ENCODE data around the gene TGFB2.

DNA sequence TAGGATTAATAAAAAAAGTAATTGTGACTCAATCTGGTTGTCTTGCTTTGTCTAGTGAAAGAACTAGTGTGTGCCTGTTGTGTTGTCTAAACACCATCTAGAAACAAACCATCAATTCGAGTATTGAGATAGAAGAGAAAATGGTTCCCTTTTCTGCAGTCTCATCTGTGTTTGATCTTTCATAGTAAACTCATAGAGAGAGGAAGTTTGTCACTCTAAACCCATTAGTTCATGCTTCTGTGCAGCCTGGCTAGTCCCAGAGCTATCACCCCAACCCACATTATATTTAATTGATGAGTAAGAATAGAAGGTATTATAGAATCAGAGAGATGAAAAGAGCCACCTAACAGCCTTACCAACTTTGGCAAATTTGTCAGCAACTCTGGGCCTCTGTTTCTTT, 99.5 kb downstream of the TGFB2 start:
- TF ChIP-seq POLR2A (IDR thresholded peaks at IDR 0.05): no peak
- TF ChIP-seq, protein P1, sequence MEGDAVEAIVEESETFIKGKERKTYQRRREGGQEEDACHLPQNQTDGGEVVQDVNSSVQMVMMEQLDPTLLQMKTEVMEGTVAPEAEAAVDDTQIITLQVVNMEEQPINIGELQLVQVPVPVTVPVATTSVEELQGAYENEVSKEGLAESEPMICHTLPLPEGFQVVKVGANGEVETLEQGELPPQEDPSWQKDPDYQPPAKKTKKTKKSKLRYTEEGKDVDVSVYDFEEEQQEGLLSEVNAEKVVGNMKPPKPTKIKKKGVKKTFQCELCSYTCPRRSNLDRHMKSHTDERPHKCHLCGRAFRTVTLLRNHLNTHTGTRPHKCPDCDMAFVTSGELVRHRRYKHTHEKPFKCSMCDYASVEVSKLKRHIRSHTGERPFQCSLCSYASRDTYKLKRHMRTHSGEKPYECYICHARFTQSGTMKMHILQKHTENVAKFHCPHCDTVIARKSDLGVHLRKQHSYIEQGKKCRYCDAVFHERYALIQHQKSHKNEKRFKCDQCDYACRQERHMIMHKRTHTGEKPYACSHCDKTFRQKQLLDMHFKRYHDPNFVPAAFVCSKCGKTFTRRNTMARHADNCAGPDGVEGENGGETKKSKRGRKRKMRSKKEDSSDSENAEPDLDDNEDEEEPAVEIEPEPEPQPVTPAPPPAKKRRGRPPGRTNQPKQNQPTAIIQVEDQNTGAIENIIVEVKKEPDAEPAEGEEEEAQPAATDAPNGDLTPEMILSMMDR (IDR thresholded peaks at IDR 0.05 in 4 of 5, conservative IDR thresholded peaks at IDR 0.05 in 1 of 5): no peak
